Stimulated activated CD8-positive, alpha-beta memory T cell treated with anti-CD3 and anti-CD28 coated beads, Interleukin-12 subunit alpha, Interleukin-12 subunit beta, amount 100 ng/mL, for 1 hour (primary cell): ENCODE data around the gene AIFM3.

Experiments used
- DNase-seq: peaks from one replicate; pipeline ENCODE4 v3.0.0-alpha.2; 2020; ENCODE audit warnings: low read depth

The AIFM3 gene

DNA sequence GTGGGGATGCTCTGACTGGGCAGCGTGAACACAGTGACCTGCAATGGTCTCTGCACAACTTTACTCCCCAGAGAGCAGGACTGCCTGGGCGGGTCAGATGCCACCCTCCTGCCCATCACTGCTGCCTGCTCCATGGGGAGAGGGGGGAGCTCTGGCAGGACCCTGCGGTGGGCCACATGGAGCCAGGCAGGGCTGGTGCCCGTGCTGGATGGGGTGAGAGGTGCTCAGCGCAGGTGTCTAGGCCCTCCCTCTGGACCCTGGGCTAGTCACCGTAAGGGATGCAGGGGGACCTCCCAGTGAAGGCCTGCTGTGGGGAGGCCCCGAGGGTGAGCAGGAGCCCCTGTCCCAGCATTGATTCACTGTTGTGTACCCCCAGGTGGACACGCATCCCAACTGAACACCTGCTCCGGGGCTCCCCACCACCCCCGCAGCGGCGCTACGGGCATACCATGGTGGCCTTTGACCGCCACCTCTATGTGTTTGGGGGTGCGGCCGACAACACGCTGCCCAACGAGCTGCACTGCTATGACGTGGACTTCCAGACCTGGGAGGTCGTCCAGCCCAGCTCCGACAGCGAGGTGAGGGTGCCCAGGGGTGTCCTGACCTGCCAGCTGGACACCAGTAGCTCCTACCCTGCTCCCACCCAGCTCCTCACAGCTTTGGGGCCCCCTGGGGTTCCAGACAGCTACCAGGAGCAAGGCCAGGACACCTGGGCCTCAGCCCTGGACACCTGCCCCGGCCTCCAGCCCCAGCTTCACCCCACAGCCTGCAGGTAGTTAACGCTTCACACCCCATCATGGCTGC lies 24.4 kb downstream of the AIFM3 start:
- no peak for DNase-seq

GRCh38 chr22:20992056-20992442 lies 25.0 kb downstream of the AIFM3 start:
- DNase-seq = no peak

GRCh38 chr22:20992456-20993303 lies 25.6 kb downstream of the AIFM3 start:
- DNase-seq = no peak

DNA sequence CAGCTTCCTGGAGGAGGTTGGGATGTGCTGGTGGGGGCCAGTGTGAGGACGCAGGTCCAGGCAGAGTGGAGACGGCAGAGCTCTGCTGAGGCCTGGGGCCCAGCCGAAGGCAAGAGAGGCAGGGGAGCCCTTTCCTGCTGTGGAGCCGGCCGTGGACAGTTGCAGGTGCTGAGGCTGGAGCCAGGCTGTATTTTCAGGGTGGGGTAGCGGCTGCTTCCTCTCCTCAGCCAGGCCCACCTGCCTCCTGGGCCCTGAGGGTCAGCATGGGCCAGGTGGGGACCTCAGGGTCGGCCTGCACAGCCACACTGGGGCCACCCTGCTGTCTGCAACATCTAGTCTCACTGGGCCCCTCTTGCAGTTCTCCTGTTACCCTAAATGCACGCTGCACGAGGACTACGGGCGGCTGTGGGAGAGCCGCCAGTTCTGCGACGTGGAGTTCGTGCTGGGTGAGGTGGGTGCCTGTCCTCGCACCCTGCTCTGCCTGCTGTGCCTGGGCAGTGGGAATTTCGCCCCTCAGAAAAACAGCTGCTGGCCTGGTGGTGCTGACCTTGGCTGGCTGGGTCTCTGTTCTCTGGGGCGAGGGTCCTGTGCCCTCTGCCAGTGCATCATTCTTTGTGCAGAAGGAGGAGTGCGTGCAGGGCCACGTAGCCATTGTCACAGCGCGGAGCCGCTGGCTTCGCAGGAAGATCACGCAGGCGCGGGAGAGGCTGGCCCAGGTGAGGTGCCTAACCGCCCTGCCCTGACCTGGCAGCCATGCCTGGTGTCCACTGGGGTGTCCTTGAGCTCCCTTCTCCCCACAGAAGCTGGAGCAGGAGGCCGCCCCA lies 26.5 kb downstream of the AIFM3 start:
- DNase-seq = no peak

DNA sequence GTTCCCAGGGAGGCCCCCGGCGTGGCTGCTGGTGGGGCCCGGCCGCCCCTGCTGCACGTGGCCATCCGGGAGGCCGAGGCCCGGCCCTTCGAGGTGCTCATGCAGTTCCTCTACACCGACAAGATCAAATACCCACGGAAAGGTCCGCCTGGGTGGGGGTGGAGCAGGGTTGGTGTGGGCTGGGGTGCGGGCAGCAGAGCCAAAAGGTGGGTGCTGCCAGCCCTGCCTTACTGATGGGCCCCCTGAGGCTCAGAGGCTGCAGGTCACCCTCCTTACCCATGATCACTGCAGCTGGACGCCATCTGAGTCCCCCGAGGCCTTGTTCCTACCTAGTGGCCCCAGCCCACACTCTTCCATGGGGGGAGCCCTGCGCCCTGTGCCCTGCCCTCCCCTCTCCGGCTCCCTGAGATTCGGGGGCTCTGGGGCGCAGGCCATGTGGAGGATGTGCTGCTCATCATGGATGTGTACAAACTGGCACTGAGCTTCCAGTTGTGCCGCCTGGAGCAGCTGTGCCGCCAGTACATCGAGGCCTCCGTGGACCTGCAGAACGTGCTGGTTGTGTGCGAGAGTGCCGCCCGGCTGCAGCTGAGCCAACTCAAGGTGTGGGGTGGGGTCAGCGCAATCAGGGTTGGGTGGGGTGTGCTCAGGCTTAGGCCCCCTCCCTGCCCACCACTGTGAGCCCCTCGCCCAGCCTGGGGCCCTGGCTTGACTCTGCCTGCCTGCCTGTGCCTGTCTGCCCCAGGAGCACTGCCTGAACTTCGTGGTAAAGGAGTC lies 27.3 kb downstream of the AIFM3 start:
- no peak for DNase-seq

DNA sequence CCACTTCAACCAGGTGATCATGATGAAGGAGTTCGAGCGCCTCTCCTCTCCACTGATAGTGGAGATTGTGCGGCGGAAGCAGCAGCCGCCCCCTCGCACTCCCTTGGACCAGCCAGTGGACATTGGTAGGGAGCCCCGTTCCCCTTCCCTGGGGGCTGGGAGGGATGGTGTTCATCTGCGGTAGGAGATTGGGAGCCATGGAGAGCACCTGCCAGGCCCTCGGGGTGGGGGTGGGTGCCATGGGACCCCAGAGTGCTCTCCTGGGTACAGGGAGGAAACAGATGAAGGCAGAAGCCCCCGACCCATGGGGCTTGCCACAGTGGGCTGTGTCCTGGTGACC lies 27.8 kb downstream of the AIFM3 start:
- no peak for DNase-seq

GRCh38 chr22:20995329-20996030 lies 28.4 kb downstream of the AIFM3 start:
- DNase-seq = no peak

DNA sequence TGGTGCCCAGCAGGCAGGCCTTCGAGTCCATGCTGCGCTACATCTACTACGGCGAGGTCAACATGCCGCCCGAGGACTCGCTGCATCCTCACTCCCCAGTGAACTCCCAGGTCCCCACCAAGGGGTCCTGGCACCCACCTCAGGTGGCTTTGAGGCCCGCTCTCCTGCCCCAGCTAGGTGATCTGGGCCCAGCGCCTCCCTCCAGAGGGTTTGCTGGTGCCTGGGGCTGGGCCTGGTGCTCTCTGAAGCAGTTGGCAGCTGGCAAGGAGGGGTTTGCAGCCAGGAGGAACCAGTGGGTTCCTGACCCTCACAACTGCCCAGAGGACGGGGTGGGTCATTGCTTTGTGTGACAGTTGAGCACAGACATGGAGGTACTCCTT lies 29.0 kb downstream of the AIFM3 start:
- no peak for DNase-seq

DNA sequence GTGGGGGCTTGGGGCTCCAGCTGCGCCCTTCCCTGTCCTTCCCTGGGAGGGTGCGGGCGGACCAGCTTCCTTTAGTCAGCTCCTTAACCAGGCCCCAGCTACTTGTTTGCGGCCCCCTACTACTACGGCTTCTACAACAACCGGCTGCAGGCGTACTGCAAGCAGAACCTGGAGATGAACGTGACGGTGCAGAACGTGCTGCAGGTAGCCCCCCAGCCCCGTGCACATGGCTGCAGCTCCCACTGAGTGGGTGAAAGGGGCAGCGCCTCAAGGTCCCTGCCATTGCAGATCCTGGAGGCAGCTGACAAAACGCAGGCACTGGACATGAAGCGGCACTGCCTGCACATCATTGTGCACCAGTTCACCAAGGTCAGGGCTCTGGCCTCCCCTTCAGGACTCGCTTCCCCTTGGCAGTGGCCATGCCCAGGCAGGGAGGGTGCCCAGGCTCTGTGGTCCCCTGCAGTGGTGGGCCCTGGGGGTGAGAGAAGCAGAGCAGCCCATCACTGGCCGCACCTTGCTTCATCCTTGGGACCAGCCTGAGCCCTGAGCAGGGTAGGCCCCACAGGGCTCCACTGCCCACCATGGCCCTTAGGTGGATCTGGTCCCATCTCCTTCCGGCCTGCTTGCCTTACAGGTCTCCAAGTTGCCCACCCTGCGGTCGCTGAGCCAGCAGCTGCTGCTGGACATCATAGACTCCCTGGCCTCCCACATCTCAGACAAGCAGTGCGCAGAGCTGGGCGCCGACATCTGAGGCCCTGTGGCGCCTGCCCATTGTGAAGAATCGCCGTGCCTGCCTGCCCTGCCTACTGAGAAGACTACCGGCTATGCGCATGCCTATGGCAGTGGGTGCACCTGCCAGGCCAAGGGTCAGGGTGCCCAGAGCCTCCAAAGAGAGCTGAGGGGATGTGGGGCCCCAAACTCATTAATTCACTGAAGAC lies 29.8 kb downstream of the AIFM3 start:
- DNase-seq = no peak

DNA sequence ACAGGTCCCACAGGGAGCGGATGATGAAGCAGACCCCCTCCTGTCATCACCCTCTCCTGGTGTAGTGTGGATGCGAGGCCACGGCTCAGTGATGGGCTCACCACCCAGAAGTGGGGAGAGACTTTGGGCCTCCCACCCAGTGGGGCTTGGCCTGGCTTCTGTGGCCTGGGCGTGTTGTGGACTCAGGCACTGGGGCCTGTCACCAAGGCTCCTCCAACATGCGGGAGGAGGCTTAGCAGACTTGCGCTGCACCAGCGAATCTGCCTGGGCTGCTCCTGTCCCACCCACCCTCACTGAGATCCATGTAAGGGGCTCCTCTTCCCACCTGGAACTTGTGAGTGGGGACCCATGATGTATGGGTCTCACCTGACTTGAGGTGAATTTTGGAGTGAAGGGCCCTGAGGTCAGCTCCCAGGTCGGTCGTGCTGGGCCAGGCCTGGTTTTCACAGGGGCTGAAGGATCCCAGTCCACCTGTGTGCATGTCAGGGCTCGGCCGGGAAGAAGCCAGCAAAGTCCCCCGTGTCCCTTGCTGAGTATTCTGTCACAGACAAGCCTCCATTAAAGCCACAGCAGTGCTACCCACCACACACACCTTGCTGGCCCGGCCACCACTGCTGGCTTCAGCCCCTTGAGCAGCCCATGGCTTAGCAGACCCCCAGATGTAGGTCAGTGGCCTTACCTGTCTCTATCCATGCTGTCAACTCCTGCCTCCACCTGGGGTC lies 30.6 kb downstream of the AIFM3 start:
- no peak for DNase-seq

DNA sequence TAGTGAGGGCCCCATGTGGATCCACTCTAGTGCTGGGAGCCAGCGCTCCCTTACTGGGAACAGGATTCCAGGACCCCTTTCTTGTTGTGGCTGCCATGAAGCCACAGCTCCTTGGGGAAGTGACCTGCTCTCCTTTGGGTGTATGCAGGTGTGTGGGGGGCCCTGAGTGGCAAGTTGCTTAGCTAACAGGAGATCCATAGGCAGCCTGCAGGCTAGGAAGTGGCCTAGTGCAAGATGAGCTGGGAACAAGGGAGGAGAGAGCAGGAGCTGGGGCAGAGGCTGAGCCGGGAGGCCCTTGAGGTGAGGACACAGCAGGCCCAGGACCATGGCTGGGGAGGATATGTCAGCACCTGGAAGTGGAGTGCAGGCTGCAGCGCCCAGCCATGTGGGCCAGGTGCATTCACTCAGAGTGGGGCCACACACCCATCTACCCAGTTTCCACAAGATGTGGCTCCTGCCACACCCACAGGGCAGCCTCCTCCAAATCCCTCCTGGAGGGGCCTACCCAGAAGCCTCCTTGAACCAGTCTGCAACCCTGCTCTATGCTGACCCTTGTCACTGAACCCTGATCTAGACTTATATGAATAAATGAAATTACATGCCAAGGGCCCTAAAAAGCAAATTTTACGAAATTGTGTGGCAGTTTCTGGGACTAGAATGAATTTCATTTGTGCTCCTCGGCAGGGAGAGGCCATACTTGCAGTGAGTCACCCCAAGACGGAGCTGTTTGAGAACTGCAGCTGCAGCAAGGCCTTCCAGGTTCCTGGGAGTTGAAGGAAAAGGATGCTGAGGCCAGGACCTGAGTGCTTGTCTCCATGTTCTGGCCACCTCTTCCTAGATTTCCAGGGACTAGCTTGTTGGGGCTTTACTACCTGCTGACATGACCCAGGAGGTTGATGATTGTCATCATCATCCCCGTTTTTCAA lies 31.6 kb downstream of the AIFM3 start:
- no peak for DNase-seq

DNA sequence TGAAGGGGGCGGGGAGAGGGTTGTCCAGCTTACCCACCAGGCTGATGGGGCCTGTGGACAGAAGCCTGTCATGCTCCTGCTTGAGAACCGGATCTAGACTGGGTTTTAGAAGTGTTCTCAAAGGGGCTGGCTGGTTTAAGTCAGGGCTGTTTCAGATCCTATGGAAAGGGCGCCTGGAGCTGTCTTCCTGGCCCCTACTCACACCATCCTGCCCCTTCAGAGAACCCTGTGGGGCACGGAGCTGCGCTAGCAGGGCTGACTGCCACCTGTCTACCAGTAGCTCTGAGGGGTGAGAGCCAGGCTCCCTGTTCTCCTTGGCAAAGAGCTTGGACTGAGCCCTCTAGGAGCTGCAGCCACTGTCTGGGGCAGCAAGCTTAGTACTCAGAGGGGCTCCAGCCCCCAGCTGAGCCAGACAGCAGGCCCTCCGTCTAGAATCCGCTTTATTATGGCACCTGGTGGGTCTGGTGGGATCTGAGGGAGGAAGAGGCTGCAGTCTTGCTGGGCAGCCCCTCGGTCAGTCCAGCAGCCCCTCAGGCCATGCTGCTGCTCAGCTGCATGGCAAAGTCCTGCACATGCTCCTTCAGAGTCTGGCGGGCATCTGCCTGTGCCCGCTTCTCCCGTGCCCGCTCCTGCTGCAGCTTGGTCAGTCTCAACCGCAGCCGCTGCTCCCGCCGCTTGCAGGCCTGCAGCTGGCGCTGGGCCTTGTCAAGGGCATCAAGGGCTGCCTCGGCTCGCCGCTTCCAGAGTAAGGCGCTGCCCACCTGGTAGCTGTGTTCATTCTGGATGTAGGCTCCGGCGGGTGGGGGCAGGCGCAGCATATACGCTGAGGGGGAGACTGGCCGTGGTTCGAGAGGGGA lies 32.5 kb downstream of the AIFM3 start:
- DNase-seq = no peak

- DNase-seq = no peak
Measured at GRCh38 chr22:21000207-21000986, 33.3 kb downstream of the AIFM3 start.

DNA sequence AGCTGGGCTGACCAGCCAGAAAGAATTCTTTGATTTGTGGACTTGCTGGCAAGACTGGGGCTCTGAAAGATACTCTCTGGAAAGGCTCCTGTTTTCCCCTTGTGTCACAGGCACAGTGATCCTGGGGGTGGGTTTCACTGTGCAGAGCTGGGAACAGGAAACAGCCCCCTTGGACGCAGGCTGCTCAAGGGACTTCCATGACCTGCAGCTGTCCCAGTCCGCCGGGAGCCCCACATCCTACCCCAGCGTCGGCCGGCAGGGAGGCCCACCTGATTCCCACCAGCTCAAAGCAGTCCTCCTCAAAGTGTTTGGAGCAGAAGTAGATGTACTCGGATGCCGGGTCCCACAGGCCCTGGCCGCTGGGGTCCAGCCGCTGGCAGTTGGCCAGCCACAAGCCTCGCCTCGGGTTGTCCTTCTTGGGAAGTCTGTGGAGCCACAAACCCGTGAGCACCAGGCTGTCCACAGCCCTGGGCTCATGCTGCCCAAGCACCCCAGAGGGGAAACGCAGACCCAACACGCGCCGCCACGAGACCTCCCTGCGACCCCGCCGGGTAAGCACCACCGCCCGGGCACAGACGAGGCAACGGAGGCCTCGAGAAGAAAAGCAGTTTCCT lies 34.0 kb downstream of the AIFM3 start:
- no peak for DNase-seq

GRCh38 chr22:21001601-21002325 lies 34.7 kb downstream of the AIFM3 start, which contains the start of gene THAP7:
TSS of gene THAP7 (minus strand) at chr22:21002118. CDS start at chr22:21001911, 207 bp downstream.
- DNase-seq = peak; percentile 94
